ENCODE data around the gene EXOSC1.
"Not testable (repeated sequence)": the region's sequence is repeated elsewhere in the genome, so short reads cannot be mapped to it uniquely, and the experiment has no call there.

The EXOSC1 gene

DNA sequence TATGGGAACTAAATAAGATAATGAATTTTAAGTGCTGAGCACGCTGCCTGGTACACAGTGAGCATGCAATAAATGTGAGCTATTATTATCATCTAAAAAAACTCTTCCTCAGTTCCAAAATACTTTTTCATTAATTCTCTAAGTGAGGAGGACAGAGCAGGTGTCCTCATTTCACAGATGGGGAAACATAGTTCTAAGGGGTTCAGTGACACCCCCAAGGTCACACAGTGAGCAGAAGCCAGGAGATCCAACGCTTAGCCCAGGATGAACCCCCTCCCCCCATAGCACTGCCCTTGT is 37.9 kb downstream of the EXOSC1 start:
- Mint-ChIP-seq H3K27ac (peak overlapping the region; percentile 62), H3K4me3 (no peak overlapping the region), H3K27me3 (ENCODE audit: low read depth) (no peaks in the 10 kb centered on the region), H3K36me3 (ENCODE audit: low read depth) (no peaks in the 10 kb centered on the region), H3K9me3 (no peaks in the 10 kb centered on the region), H3K4me1 (ENCODE audit: low read depth) (peaks cover 15% of the 10 kb centered on the region)

DNA sequence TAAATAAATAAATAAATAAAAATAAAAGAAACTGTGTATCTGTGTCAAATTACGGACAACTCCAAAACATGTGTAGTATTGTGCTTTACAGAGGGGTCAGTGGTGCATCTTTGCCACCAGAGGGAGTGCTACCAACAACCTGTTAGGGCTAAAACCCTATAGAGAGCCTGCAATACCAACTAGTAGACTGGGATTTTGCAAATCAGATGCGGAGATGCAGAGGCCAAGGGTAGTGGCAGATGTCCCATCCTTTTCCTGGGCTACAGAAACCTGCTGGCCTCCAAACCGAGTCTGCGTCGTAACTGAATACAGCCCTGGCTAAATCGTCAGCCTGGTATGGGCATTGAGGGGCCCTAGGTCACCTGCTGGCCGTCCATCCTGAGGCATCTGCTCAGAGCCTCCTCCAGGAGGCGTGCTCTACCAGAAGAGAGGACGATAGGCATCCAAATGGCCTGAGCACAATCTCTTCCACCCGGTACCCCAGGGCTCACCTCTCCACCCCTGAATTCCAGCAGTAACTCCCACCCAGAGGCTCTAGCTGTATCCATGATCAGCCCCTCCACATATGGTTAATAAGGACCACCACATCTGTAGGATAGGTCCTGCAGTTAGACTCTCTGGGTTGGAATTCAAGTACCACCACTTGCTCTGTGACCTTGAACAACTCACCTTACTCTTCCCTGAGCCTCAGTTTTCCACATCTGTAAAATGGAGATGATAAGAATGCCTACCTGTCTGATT is 38.4 kb downstream of the EXOSC1 start:
- H3K4me1 Mint-ChIP-seq (ENCODE audit: low read depth): peaks cover 13% of the 10 kb centered on the region
- no peaks in the 10 kb centered on the region for H3K36me3 Mint-ChIP-seq (ENCODE audit: low read depth)
- no peaks in the 10 kb centered on the region for H3K27me3 Mint-ChIP-seq (ENCODE audit: low read depth)
- H3K4me3 Mint-ChIP-seq: peak overlapping the region; percentile 68
- H3K9me3 Mint-ChIP-seq: no peaks in the 10 kb centered on the region
- H3K27ac Mint-ChIP-seq: peak overlapping the region; percentile 76

DNA sequence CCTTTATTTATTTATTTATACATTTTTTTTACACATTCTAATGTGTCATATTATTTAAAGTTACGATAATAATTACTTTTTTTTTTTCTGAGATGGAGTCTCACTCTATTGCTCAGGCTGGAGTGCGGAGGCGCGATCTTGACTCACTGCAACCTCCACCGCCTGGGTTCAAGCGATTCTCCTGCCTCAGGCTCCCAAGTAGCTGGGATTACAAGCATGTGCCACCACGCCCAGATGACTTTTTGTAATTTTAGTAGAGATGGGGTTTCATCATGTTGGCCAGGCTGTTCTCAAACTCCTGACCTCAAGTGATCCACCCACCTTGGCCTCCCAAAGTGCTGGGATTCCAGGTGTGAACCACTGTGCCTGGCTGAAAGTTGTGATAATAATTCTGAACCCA is 39.3 kb downstream of the EXOSC1 start:
- H3K27me3 Mint-ChIP-seq (ENCODE audit: low read depth); H3K9me3 Mint-ChIP-seq; H3K4me3 Mint-ChIP-seq; H3K36me3 Mint-ChIP-seq (ENCODE audit: low read depth); H3K27ac Mint-ChIP-seq: not testable (repeated sequence)
- H3K4me1 Mint-ChIP-seq (ENCODE audit: low read depth): peaks cover 13% of the 10 kb centered on the region

DNA sequence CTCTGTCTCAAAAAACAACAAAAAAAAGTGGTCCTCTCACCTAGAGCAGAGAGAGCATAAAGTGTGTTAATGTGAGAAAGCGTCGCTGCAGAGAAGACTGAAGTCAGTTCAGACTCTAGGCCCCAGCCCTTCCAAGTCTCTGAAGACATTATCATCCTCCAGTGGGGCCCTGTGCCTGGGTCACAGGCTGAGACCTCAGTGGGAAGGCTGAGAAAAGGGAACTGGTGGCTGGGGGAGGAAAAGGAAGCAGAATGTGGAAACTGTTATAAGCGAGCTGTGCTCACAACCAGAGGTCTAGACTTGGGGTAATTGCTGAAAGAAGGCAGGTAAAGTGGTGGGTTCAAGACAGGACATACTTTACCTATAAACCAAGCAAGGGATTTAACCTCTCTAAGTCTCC is 39.7 kb downstream of the EXOSC1 start:
- no peaks in the 10 kb centered on the region for H3K27me3 Mint-ChIP-seq (ENCODE audit: low read depth)
- no peaks in the 10 kb centered on the region for H3K9me3 Mint-ChIP-seq
- no peaks in the 10 kb centered on the region for H3K36me3 Mint-ChIP-seq (ENCODE audit: low read depth)
- no peak overlapping the region for H3K27ac Mint-ChIP-seq
- no peak overlapping the region for H3K4me3 Mint-ChIP-seq
- H3K4me1 Mint-ChIP-seq (ENCODE audit: low read depth): peaks cover 16% of the 10 kb centered on the region

DNA sequence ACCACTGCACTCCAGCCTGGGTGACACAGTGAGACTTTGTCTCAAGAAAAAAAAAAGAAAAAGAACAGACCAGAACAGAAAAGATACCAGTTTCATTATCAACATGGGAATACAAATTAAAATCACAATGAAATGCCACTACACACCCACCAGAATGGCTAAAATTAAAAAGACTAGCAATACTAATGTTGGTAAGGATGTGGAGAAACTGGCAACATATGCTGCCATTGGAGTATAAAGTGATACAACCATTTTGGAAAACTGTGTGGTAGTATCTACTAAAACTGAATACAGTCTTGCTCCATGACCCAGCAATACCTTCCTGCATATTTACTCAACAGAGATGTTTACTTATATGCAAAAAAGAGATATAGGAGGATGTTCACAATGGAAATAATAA is 41.8 kb downstream of the EXOSC1 start:
- H3K27ac Mint-ChIP-seq: no peak overlapping the region

DNA sequence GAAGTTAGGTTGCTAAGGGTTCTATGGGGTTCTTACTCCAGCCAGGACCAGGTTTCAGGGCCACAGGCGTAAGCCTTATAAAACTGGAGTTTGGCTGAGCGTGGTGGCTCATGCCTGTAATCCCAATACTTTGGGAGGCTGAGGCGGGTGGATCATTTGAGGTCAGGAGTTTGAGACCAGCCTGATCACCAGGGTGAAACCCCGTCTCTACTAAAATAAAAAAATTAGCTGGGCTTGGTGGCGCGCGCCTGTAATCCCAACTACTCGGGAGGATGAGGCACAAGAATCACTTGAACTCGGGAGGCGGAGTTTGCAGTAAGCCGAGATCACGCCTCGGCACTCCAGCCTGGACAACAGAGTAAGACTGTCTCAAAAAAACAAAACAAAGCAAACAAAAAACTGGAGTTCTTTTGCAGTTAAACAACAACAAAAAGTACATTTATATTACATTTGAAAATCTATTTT is 44.3 kb downstream of the EXOSC1 start:
- peak overlapping the region; percentile 96 for H3K27ac Mint-ChIP-seq
- no peaks in the 10 kb centered on the region for H3K27me3 Mint-ChIP-seq (ENCODE audit: low read depth)
- no peaks in the 10 kb centered on the region for H3K9me3 Mint-ChIP-seq
- no peaks in the 10 kb centered on the region for H3K36me3 Mint-ChIP-seq (ENCODE audit: low read depth)
- H3K4me1 Mint-ChIP-seq (ENCODE audit: low read depth): peaks cover 8% of the 10 kb centered on the region
- peak overlapping the region; percentile 93 for H3K4me3 Mint-ChIP-seq

More for the DNA sequence above, 41.8 kb downstream of the EXOSC1 start:
- Mint-ChIP-seq H3K36me3 (ENCODE audit: low read depth) (no peaks in the 10 kb centered on the region), H3K4me3 (no peak overlapping the region), H3K4me1 (ENCODE audit: low read depth) (peaks cover 16% of the 10 kb centered on the region), H3K9me3 (no peaks in the 10 kb centered on the region), H3K27me3 (ENCODE audit: low read depth) (no peaks in the 10 kb centered on the region)

DNA sequence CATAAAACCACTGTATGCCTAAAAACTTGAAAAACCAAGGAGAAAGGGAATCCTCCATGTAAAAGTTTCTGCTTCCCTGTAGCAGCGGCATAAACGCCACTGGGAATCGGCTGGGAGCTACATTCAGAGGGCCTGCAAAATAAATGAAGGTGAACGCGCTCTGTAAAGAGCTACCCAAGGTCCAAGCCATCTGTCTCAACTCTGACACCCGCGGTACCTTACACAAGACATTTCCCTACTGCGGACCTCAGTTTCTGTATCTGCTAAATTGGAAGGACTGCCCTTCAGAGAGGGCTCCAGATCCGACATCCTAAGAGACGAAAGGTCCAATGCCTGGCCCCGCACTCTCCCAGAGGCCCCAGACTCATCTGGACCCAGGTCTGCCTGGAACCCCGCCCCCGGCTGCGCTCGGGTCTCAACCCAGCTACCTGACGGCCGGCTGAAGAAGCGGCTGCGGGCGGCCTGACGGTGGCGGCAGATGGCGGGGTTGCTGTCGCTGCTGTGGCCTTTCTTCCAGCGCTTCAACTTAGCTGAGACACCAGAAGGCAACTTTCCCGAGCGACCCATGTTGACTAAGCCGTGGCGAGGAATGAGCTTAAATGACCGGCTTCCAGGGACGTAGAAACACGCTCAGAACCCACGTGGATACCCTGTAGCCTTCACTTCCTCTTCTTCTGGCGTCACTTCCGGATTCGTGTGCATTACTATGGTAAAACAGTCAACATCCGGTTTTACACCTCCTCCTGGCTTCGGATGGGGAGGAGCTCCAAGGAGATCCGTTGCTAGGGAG is 44.9 kb downstream of the EXOSC1 start, which contains the start of gene RRP12:
RRP12 (minus strand) TSS at position 676 of the 790 bp plus-strand sequence; CDS start at position 567, 109 bp downstream.
- H3K9me3 Mint-ChIP-seq: no peaks in the 10 kb centered on the region

DNA sequence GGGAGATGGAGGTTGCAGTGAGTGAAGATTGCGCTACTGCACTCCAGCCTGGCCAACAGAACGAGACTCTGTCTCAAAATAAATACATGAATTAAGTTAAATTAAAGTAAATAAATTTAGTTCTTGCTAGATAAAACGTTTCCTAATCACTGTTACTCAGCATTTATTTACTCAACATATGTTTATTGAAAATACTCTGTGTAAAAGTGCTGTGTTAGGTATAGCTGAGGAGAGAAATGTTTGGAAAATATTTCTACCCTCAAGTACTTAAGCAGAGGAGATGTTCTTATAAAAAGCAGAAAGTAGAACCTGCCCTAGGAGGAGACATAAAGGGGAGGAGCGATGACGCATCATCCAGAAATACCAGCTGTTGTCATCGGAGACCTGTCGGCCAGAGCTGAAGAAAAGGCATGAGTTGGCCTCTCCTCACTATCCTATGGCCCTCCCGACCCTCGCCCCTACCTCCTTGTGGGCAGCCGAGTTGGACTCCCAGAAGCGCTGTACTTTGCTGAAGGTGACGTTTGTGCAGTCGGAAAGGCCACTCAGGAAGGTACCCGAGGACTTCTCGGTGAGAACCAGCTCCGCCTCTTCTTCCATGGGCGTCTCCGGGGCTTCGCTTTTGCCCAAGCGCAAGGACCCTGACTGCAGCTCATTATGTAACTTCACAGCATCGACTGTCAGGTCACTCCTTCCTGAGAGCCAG is 45.8 kb downstream of the EXOSC1 start:
- Mint-ChIP-seq H3K27ac (peak overlapping the region; percentile 96), H3K4me3 (peak overlapping the region; percentile 93), H3K36me3 (ENCODE audit: low read depth) (peaks cover 5% of the 10 kb centered on the region), H3K27me3 (ENCODE audit: low read depth) (no peaks in the 10 kb centered on the region), H3K4me1 (ENCODE audit: low read depth) (peaks cover 8% of the 10 kb centered on the region), H3K9me3 (no peaks in the 10 kb centered on the region)

More for the DNA sequence above, 44.9 kb downstream of the EXOSC1 start, which contains the start of gene RRP12:
- Mint-ChIP-seq H3K36me3 (ENCODE audit: low read depth) (peaks cover 5% of the 10 kb centered on the region), H3K27ac (peak within 1 kb of the TSS; percentile 96), H3K4me3 (peak within 1 kb of the TSS; percentile 93), H3K27me3 (ENCODE audit: low read depth) (no peaks in the 10 kb centered on the region), H3K4me1 (ENCODE audit: low read depth) (peaks cover 8% of the 10 kb centered on the region)

DNA sequence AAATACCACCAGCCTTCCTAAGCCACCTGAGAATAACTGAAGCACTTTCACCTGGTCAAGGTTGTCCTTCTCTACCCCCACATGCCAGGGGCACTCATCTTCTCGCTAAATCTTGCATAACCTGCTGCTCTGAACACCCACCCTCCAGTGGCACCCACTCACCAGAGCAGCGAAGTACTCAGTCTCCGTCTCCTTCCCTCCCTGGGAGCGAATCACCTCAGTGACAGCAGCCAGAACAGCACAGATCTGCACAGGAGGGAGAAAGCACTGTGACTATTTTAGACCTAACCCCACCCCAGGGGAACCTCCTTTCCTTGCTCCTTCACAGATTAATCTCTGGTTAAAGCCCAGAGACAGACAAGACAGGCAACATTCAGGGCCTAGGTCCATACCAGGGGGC is 49.8 kb downstream of the EXOSC1 start:
- no peaks in the 10 kb centered on the region for H3K9me3 Mint-ChIP-seq
- no peak overlapping the region for H3K27ac Mint-ChIP-seq
- H3K36me3 Mint-ChIP-seq (ENCODE audit: low read depth): peaks cover 11% of the 10 kb centered on the region
- peaks cover 7% of the 10 kb centered on the region for H3K4me1 Mint-ChIP-seq (ENCODE audit: low read depth)
- H3K4me3 Mint-ChIP-seq: no peak overlapping the region
- no peaks in the 10 kb centered on the region for H3K27me3 Mint-ChIP-seq (ENCODE audit: low read depth)

DNA sequence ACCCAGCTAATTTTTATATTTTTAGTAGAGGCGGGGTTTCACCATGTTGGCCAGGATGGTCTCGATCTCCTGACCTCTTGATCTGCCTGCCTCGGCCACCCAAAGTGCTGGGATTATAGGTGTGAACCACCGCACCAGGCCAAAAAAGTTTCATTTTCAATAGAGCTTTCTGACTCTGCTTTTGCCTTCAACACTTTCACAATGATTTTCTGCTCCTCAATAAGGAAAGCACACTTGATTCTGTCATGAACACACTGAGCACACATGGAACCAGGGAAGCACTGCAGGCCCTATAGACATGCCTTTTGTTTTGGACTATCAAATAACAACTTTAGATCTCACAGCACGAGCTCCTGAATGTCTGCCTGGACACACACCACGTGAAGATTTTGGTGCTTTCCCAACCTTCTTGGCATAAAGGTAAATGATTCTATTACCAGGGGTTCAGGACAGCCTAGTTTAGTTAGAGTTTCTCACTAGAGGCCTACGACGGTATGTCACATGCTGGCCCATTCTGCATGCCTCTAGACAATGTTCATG is 52.7 kb downstream of the EXOSC1 start:
- Mint-ChIP-seq H3K36me3 (ENCODE audit: low read depth) (peaks cover 18% of the 10 kb centered on the region), H3K4me1 (ENCODE audit: low read depth) (peaks cover 5% of the 10 kb centered on the region), H3K9me3 (no peaks in the 10 kb centered on the region), H3K4me3 (no peak overlapping the region), H3K27me3 (ENCODE audit: low read depth) (no peaks in the 10 kb centered on the region), H3K27ac (peak overlapping the region; percentile 45)

DNA sequence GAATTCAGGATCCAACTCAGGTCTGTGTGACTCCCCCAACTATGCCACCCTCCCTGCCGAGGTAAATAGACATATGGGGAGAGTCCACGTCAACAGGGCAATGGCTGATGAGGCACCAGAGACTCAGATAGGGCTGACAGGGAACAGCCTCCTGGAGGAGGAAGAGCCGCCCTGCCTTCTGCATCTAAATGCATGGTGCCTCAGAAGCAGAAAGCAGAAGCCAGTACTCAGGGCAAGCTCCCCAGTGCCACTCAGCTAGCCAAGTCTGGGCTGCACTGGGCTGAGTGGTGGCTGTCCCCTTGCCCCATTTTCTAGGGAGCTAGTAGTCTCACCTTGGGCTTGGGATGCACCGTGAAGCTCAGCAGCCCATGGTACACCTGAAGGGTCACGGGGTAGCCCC is 55.7 kb downstream of the EXOSC1 start:
- Mint-ChIP-seq H3K4me3 (no peak overlapping the region), H3K27ac (no peak overlapping the region), H3K9me3 (no peaks in the 10 kb centered on the region), H3K36me3 (ENCODE audit: low read depth) (peaks cover 14% of the 10 kb centered on the region), H3K27me3 (ENCODE audit: low read depth) (no peaks in the 10 kb centered on the region), H3K4me1 (ENCODE audit: low read depth) (peaks cover 5% of the 10 kb centered on the region)

DNA sequence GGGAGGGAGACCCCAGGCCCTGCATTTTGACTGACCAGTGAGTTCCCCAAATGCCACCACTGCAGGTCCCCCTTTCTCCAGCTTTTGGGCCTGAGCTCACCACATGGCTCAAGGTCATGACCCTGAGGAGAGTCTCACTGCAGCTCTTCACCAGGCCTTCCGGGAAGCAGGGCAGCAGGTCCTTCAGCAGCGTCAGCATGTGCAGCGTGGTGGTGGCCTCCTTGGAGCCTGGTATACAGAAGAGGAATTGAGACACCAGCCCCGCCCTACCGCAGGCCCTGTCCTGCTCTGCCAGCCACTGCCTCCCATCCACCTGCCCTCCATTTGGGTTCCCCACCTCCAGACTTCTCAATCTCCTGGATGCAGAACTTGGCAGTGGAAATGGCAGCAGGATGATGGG is 57.7 kb downstream of the EXOSC1 start:
- H3K36me3 Mint-ChIP-seq (ENCODE audit: low read depth): peaks cover 9% of the 10 kb centered on the region
- H3K27ac Mint-ChIP-seq: no peak overlapping the region
- H3K4me3 Mint-ChIP-seq: no peak overlapping the region
- no peaks in the 10 kb centered on the region for H3K27me3 Mint-ChIP-seq (ENCODE audit: low read depth)
- no peaks in the 10 kb centered on the region for H3K9me3 Mint-ChIP-seq
- H3K4me1 Mint-ChIP-seq (ENCODE audit: low read depth): peaks cover 2% of the 10 kb centered on the region
